HepG2 (cell line): Measurements from ENCODE around the gene TGFA.

Experiments
- CTCF ChIP-seq: sonication (generic); formaldehyde crosslinking; IDR thresholded peaks from 2 replicates; pipeline ENCODE4 v1.5.0; 2020; ENCODE audit warnings: mild to moderate bottlenecking, missing genetic modification reagents, moderate library complexity
- FIP1L1 ChIP-seq: fragments of 200-400 bp; formaldehyde crosslinking; IDR thresholded peaks from 2 replicates; pipeline ENCODE4 v1.6.1; 2018; ENCODE audit warnings: low read depth, mild to moderate bottlenecking, low read length, moderate library complexity, borderline replicate concordance; ENCODE audit not compliant: insufficient read depth
- FOXK1 ChIP-seq: sonication (generic); formaldehyde crosslinking; IDR thresholded peaks from 2 replicates; pipeline ENCODE4 v1.4.0; 2020; ENCODE audit warnings: low read depth, missing genetic modification reagents, borderline replicate concordance
- RAD21 ChIP-seq: fragments of 450-650 bp; formaldehyde crosslinking; IDR thresholded peaks from 2 replicates; pipeline ENCODE4 v1.5.0; 2020; ENCODE audit warnings: mild to moderate bottlenecking
- RNF2 ChIP-seq: fragments of 450-650 bp; conservative IDR thresholded peaks from 2 replicates; pipeline ENCODE4 v1.6.1; 2016; ENCODE audit warnings: low read depth
- USF2 ChIP-seq, 2 experiments: sonication (generic) in 1 of 2; formaldehyde crosslinking in 1 of 2; IDR thresholded peaks; 2 replicates each; pipeline versions ENCODE4 v1.5.1 to v1.6.1; 2011 to 2020; ENCODE audit warnings: borderline replicate concordance in 1 of 2, low read depth in 1 of 2, low read length in 1 of 2, mild to moderate bottlenecking in 1 of 2, missing genetic modification reagents in 1 of 2, moderate library complexity in 1 of 2
- ZNF343 ChIP-seq: sonication (generic); formaldehyde crosslinking; IDR thresholded peaks from 2 replicates; pipeline ENCODE4 v1.4.0; 2020; ENCODE audit warnings: mild to moderate bottlenecking, missing genetic modification reagents
- ZNF616 ChIP-seq: sonication (generic); formaldehyde crosslinking; IDR thresholded peaks from 2 replicates; pipeline ENCODE4 v1.5.0; 2020; ENCODE audit warnings: low read depth, mild to moderate bottlenecking, missing genetic modification reagents
- ZNF780A ChIP-seq: sonication (generic); formaldehyde crosslinking; IDR thresholded peaks from 2 replicates; pipeline ENCODE4 v1.8.0; 2022; ENCODE audit warnings: mild to moderate bottlenecking, missing genetic modification reagents, moderate library complexity

GRCh38 chr2:70489165-70489564 is 64.5 kb downstream of the TGFA start:
- no peak for TF ChIP-seq RAD21 (CRISPR knock-in tag)
- no peak for TF ChIP-seq CTCF (CRISPR knock-in tag)
- no peak for TF ChIP-seq USF2 (IDR thresholded peaks at IDR 0.05; ENCODE audit: low read depth, low read length)
- no peak for TF ChIP-seq USF2 (CRISPR knock-in tag; IDR thresholded peaks at IDR 0.05; ENCODE audit: borderline replicate concordance)
- no peak for TF ChIP-seq ZNF616 (CRISPR knock-in tag)
- TF ChIP-seq FOXK1 = no peak
- no peak for TF ChIP-seq ZNF343
- TF ChIP-seq ZNF780A (CRISPR knock-in tag) = no peak
- TF ChIP-seq RNF2 = no peak
- TF ChIP-seq FIP1L1 = no peak
